Upper lobe of left lung (tissue), 6 donors: ENCODE data around the gene TNKS2. TPM values are rescaled to one million over a fixed set of nuclear protein-coding genes. Genes with fewer than 3 reads are reported as not detected.
A peak's percentile ranks its signal among the peaks of the same experiment; 100 is the strongest.

Experiments used
- ATAC-seq, 2 donors: fragments of 200-7000 bp; cut with Tn5 transposase; one replicate each; pipeline ENCODE4 v1.9.1; 2022; ENCODE audit warnings: mild to moderate bottlenecking in 2 of 2, moderate library complexity in 2 of 2; ENCODE audit not compliant: low FRiP score in 2 of 2
- DNase-seq, 2 donors: peaks; one replicate each; pipeline ENCODE4 v3.0.0-alpha.2; 2019 to 2020
- H3K27ac ChIP-seq, 4 donors: fragments of 200-600 bp; sonication (generic); one replicate each; pipeline ENCODE4 v1.5.1; 2016 to 2019
- H3K27me3 ChIP-seq, 4 donors: fragments of 200-600 bp; sonication (generic); one replicate each; pipeline ENCODE4 v1.5.1; 2017 to 2019
- H3K36me3 ChIP-seq, 4 donors: fragments of 200-600 bp; sonication (generic); one replicate each; pipeline ENCODE4 v1.5.1; 2016 to 2019
- H3K4me1 ChIP-seq, 4 donors: fragments of 200-600 bp; sonication (generic); one replicate each; pipeline ENCODE4 v1.5.1; 2018 to 2019
- H3K4me3 ChIP-seq, 4 donors: fragments of 200-600 bp; sonication (generic); one replicate each; pipeline ENCODE4 v1.5.1; 2017 to 2019; ENCODE audit warnings: mild to moderate bottlenecking in 2 of 4, moderate library complexity in 1 of 4
- H3K9me3 ChIP-seq, 4 donors: fragments of 200-600 bp; sonication (generic); one replicate each; pipeline ENCODE4 v1.5.1; 2018 to 2019
- EP300 ChIP-seq, 4 donors: sonication (generic); formaldehyde crosslinking; IDR thresholded peaks; one replicate each; pipeline ENCODE4 v1.5.1; 2017; ENCODE audit warnings: antibody characterized with exemption in 4 of 4, control low read depth in 2 of 4
- POLR2A ChIP-seq, 4 donors: fragments of 450-650 bp; IDR thresholded peaks; one replicate each; pipeline ENCODE4 v1.5.1; 2016 to 2017; ENCODE audit warnings: antibody characterized with exemption in 4 of 4, mild to moderate bottlenecking in 2 of 4
- POLR2AphosphoS5 ChIP-seq, 2 donors: sonication (generic); formaldehyde crosslinking; IDR thresholded peaks; one replicate each; pipeline ENCODE4 v1.5.1; 2017; ENCODE audit warnings: antibody characterized with exemption in 2 of 2
- WGBS, 2 donors: methylation state at CpG; one replicate each; pipeline ENCODE4 v1.1.5; 2017 to 2018; 5-methylcytosine and 5-hydroxymethylcytosine counted together
- small RNA-seq, 4 donors: library from RNA; depleted of rRNA; stranded (forward); fragments of <200 nt; gene quantifications; one replicate each; pipeline ENCODE3, GENCODE V24; 2016
- total RNA-seq, 6 donors: library from RNA; depleted of rRNA in 4 of 6; stranded (reverse); fragments of >200 nt in 4 of 6; gene quantifications; one replicate each; pipeline versions ENCODE4 v1.1.0 to v1.2.1, GENCODE V29; 2016 to 2021
- TF ChIP-seq, protein P1 (sequence below), 6 experiments: fragments of 450-650 bp in 4 of 6; fragments of 200-600 bp in 2 of 6; sonication (generic) in 2 of 6; IDR thresholded peaks; one replicate each; pipeline ENCODE4 v1.5.1; 2016 to 2019; ENCODE audit warnings: antibody characterized with exemption in 6 of 6
- donor health status: DM: no; HTN: no; CAD: no; lungs with moderate emphysema.
- donor health status: DM: no; HTN: yes; CAD: no; lungs with severe emphysema.

Gene TNKS2
- total RNA-seq, 6 donors from 2014 or later: 25.2 to 59.4 (median 37.3) TPM

DNA sequence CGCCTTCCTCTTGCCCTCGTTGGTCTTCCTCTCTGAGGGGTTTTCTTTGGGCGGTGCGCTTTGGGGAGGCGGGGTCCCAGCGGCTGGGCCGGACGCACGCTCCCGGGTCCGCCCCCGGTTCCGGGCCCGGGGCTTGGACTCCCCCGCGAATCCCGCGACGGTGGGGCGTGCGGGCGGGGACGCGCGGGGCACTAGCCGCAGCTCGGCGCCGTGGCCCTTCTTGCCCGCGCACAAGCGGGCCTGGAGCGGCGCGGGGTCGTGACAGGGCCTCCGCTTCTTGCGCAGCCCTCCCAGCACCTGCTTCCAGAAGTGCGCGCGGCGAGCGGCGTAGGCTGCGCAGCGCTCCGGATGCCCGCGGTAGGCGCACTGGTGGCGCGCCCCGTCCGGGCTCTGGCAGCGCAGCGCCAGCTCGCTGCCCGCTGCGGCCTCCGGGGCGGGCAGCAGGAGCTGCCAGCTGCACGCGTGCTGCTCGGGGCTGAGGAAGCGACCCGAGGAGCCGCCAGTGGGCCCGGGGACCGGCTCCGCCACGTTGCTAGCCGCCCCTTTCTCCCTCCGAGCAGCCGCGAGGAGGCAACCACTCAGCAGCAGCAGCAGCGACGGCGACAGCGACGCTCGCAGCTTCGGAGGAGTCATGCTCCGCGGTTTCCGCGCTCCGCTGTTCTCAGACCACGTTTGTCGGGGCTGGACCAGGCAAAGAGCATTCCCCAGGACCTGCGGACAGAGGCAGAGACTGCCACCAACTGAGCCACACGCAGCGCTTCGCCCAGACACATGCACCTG lies 110.3 kb downstream of the TNKS2 start:
- Histone ChIP-seq H3K4me1 (peaks cover 8 to 20% (median 15%) of the 10 kb centered on the region in 4 donors), H3K9me3 (no peaks in the 10 kb centered on the region), H3K36me3 (no peaks in the 10 kb centered on the region), H3K4me3 (peak overlapping the region; percentile 62 to 94 (median 78)), H3K27ac (peak overlapping the region; percentile 58 to 74 (median 70)), H3K27me3 (no peaks in the 10 kb centered on the region)
- peak; percentile 75 to 93 for DNase-seq
- 0 to 1% methylated on average over 8 to 41 of the region's 93 CpGs for WGBS, 2 donors
- peak; percentile 93 to 96 for ATAC-seq
- TF ChIP-seq POLR2AphosphoS5 (IDR thresholded peaks at IDR 0.05): no peak
- TF ChIP-seq, protein P1, sequence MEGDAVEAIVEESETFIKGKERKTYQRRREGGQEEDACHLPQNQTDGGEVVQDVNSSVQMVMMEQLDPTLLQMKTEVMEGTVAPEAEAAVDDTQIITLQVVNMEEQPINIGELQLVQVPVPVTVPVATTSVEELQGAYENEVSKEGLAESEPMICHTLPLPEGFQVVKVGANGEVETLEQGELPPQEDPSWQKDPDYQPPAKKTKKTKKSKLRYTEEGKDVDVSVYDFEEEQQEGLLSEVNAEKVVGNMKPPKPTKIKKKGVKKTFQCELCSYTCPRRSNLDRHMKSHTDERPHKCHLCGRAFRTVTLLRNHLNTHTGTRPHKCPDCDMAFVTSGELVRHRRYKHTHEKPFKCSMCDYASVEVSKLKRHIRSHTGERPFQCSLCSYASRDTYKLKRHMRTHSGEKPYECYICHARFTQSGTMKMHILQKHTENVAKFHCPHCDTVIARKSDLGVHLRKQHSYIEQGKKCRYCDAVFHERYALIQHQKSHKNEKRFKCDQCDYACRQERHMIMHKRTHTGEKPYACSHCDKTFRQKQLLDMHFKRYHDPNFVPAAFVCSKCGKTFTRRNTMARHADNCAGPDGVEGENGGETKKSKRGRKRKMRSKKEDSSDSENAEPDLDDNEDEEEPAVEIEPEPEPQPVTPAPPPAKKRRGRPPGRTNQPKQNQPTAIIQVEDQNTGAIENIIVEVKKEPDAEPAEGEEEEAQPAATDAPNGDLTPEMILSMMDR (IDR thresholded peaks at IDR 0.05): peak; percentile 14 to 61 (median 46)
- peak in 1 of 4 donors; percentile 48 for TF ChIP-seq POLR2A (IDR thresholded peaks at IDR 0.05)

DNA sequence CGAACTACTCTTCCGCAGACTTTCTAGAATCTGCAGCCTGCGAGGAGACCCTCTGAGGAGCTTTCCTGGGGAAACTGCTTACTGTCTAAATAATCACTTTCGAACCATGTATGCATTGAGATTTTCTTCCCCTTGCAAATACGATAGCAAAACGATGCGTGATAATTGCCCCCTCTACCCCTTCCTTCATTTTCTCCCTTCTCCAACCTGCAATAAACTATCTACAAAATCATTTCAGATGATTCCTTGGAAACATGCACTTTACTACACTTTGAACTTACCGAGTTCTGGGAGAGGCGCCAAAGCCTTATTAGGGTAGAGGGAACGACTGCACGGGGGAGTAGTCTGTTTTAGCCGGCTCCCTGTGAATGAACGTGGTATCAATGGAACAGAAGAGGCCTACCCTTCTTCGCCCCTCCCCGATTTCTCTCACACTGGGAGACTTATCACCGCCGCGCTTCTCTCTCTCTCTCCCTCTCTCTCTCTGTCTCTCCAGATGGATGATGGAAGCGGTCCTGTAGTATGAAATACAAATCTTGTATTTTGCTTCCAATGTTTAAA lies 111.0 kb downstream of the TNKS2 start, which contains the start of gene FGFBP3:
TSS of gene FGFBP3 (minus strand) at position 370 of the 561 bp plus-strand sequence. CDS start 517 bp downstream, outside the sequence.
- no peak for DNase-seq
- peak within 1 kb of the TSS; percentile 58 to 74 (median 70) for H3K27ac ChIP-seq

DNA sequence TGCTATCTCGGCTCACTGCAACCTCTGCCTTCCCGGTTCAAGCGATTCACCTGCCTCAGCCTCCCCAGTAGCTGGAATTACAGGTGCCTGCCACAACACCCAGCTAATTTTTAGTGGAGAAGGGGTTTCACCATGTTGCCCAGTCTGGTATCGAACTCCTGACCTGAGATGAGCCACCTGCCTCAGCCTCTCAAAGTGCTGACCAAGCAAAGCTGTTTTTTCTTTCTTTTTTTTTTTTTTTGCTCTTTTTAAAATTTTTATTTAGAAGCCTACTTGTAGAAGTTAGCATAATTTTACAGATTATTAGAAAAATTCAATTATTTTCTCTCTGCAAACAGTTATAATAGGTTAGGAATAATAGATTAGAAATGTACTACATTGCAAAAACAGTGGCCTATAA lies 112.2 kb downstream of the TNKS2 start:
- Histone ChIP-seq H3K9me3 (no peaks in the 10 kb centered on the region), H3K27ac (no peak overlapping the region), H3K4me3 (no peak overlapping the region), H3K36me3 (no peaks in the 10 kb centered on the region), H3K4me1 (peaks cover 8 to 20% (median 15%) of the 10 kb centered on the region in 4 donors), H3K27me3 (no peaks in the 10 kb centered on the region)
- DNase-seq: no peak
- ATAC-seq: no peak
- WGBS, 2 donors: 86 to 87% methylated on average over 4 of the region's 4 CpGs
- no peak for TF ChIP-seq POLR2A (IDR thresholded peaks at IDR 0.05)
- TF ChIP-seq, protein P1 (IDR thresholded peaks at IDR 0.05): no peak
- TF ChIP-seq POLR2AphosphoS5 (IDR thresholded peaks at IDR 0.05): no peak
- no peak for TF ChIP-seq EP300 (IDR thresholded peaks at IDR 0.05)

More for the DNA sequence above, 111.0 kb downstream of the TNKS2 start, which contains the start of gene FGFBP3:
- H3K36me3 ChIP-seq: no peaks in the 10 kb centered on the region
- peaks cover 8 to 20% (median 15%) of the 10 kb centered on the region in 4 donors for H3K4me1 ChIP-seq
- no peaks in the 10 kb centered on the region for H3K27me3 ChIP-seq
- WGBS, 2 donors: 0 to 1% methylated on average over 19 of the region's 19 CpGs
- no peaks in the 10 kb centered on the region for H3K9me3 ChIP-seq
- peak in 1 of 2 donors; percentile 70 for ATAC-seq
- peak within 1 kb of the TSS; percentile 62 to 94 (median 78) for H3K4me3 ChIP-seq
- TF ChIP-seq, protein P1 (IDR thresholded peaks at IDR 0.05): no peak
- no peak for TF ChIP-seq POLR2A (IDR thresholded peaks at IDR 0.05)
- TF ChIP-seq EP300 (IDR thresholded peaks at IDR 0.05): no peak
- TF ChIP-seq POLR2AphosphoS5 (IDR thresholded peaks at IDR 0.05): no peak

Small RNA genes within 50 kb of the gene (small RNA-seq; reads per million reads assigned to genes)
- gene AL359198.2 (0 reads per million in 4 donors), gene SRP9P1 (0 to 0.07 (median 0) reads per million in 4 donors)

Other genes starting within 250 kb of the TNKS2 start
- 10 to 100 TPM in 4 of 6 donors, 1 to 10 TPM in 2; 1.8 to 13.3 (median 10.2) TPM for gene PPP1R3C, start 165.4 kb upstream of the TNKS2 start, total RNA-seq
- gene FGFBP3, start 111.1 kb downstream of the TNKS2 start, total RNA-seq: 1 to 10 TPM; 1.0 to 1.6 (median 1.3) TPM
- 10 to 100 TPM; 22.0 to 68.1 (median 32.9) TPM for gene BTAF1, start 125.3 kb downstream of the TNKS2 start, total RNA-seq